Bone marrow (tissue), 2 donors: ENCODE data around the gene ITM2C.

Source experiments
- DNase-seq, 2 donors: peaks; one replicate each; lab custom pipeline; 2025; lab: John Stamatoyannopoulos, UW

The ITM2C gene

GRCh38 chr2:230925879-230926765 is 61.4 kb downstream of the ITM2C start:
- no peak for DNase-seq

GRCh38 chr2:230927711-230928341 is 63.1 kb downstream of the ITM2C start:
- no peak for DNase-seq
